PC-3 (cell line): Measurements from ENCODE around the gene PNMA6E.

ENCODE experiments used
- CTCF ChIP-seq: fragments of 300-600 bp; sonication (generic); conservative IDR thresholded peaks from 2 replicates; pipeline ENCODE4 v1.5.1; 2017; ENCODE audit warnings: antibody characterized with exemption, low read depth, mild to moderate bottlenecking, low read length
- EZH2phosphoT487 ChIP-seq: fragments of 300-600 bp; sonication (generic); IDR thresholded peaks from 2 replicates; pipeline ENCODE4 v1.6.1; 2018; ENCODE audit warnings: mild to moderate bottlenecking, antibody characterized with exemption, low read length, borderline replicate concordance

GRCh38 chrX:153447581-153447960 lies 46.4 kb upstream of the PNMA6E start:
- TF ChIP-seq CTCF (no peak), EZH2phosphoT487 (no peak)
